GM12878 (cell line): Measurements from ENCODE around the gene HDDC2. TPM values are rescaled to one million over a fixed set of nuclear protein-coding genes. Genes with fewer than 3 reads are reported as not detected.

ENCODE experiments used
- ATAC-seq: fragments of 200-7000 bp; cut with Tn5 transposase; 3 replicates; pipeline ENCODE4 v1.9.1; 2020; ENCODE audit warnings: mild to moderate bottlenecking, moderate library complexity
- Bru-seq: library from RNA; stranded (reverse); fragments of 400-500 nt; gene quantifications from one replicate; lab custom pipeline; 2021; lab: Mats Ljungman, UMichigan
- BruChase-seq, 2 experiments: library from RNA; stranded (reverse); fragments of 400-500 nt; gene quantifications; one replicate each; lab custom pipeline; 2021; lab: Mats Ljungman, UMichigan
- BruUV-seq: library from RNA; stranded (reverse); fragments of 400-500 nt; replicated peaks from 2 replicates; lab custom pipeline; 2021; lab: Mats Ljungman, UMichigan
- CTCF ChIA-PET: fragments of 300-600 bp; sonication (Branson Sonifier 250); formaldehyde crosslinking; extraction: SDS; loops from one replicate; lab custom pipeline; 2021; ENCODE audit warnings: inconsistent platforms; lab: Yijun Ruan, JAX
- POLR2A ChIA-PET: fragments of 350-600 bp; formaldehyde crosslinking; extraction: SDS; loops from one replicate; lab custom pipeline; 2021; ENCODE audit warnings: inconsistent platforms; lab: Charles Lee
- RAD21 ChIA-PET: fragments of 300-600 bp; sonication (Branson Sonifier 250); formaldehyde crosslinking; loops from one replicate; lab custom pipeline; 2023; ENCODE audit warnings: antibody characterized with exemption; ENCODE audit not compliant: unreplicated experiment; lab: Charles Lee
- SMC1A ChIA-PET: fragments of 300-600 bp; sonication (Branson Sonifier 250); formaldehyde crosslinking; loops from one replicate; lab custom pipeline; 2023; ENCODE audit not compliant: unreplicated experiment, uncharacterized antibody; lab: Charles Lee
- DNase-seq: peaks from one replicate; pipeline ENCODE4 v3.0.0-alpha.2; 2011; ENCODE audit warnings: low read depth, low spot score
- FAIRE-seq: peaks from 3 replicates; lab custom pipeline; 2011; peaks lifted over from hg19 to GRCh38; lab: Jason Lieb, UNC
- H2AFZ ChIP-seq: 2 replicates; pipeline ENCODE4 v1.6.0; 2011; ENCODE audit warnings: low read depth, low read length, control low read depth; ENCODE audit not compliant: control insufficient read depth
- H3K27ac ChIP-seq: 2 replicates; pipeline ENCODE4 v1.5.1; 2011; ENCODE audit warnings: control low read depth; ENCODE audit not compliant: control insufficient read depth, insufficient read depth
- H3K27me3 ChIP-seq, 2 experiments: replicated peaks in 1 of 2; 2 replicates each; pipeline versions ENCODE4 v1.6.0 to v1.6.1; 2011; ENCODE audit warnings: low read length in 1 of 2; ENCODE audit not compliant: control insufficient read depth in 2 of 2, insufficient read depth in 2 of 2
- H3K36me3 ChIP-seq, 2 experiments: 2 replicates each; pipeline ENCODE4 v1.5.1; 2011; ENCODE audit warnings: low read length in 1 of 2; ENCODE audit not compliant: control insufficient read depth in 2 of 2, insufficient read depth in 2 of 2
- H3K4me1 ChIP-seq: 2 replicates; pipeline ENCODE4 v1.6.1; 2011; ENCODE audit warnings: mild to moderate bottlenecking, low read length, moderate library complexity, mixed read lengths; ENCODE audit not compliant: control insufficient read depth, insufficient read depth
- H3K4me2 ChIP-seq: 2 replicates; pipeline ENCODE4 v1.6.0; 2011; ENCODE audit warnings: control low read depth; ENCODE audit not compliant: control insufficient read depth, insufficient read depth
- H3K4me3 ChIP-seq: fragments of 200-600 bp; sonication (generic); 2 replicates; pipeline ENCODE4 v1.5.1; 2016
- H3K79me2 ChIP-seq: 2 replicates; pipeline ENCODE4 v1.6.0; 2011; ENCODE audit warnings: low read length; ENCODE audit not compliant: control insufficient read depth, insufficient read depth
- H3K9ac ChIP-seq: 2 replicates; pipeline ENCODE4 v1.8.0; 2011; ENCODE audit warnings: low read length, control low read depth, mixed read lengths; ENCODE audit not compliant: control insufficient read depth, insufficient read depth
- H3K9me3 ChIP-seq: replicated peaks from 3 replicates; pipeline ENCODE4 v1.5.1; 2011; ENCODE audit warnings: mild to moderate bottlenecking, low read length; ENCODE audit not compliant: control insufficient read depth, insufficient read depth
- H4K20me1 ChIP-seq: 2 replicates; pipeline ENCODE4 v1.6.0; 2011; ENCODE audit not compliant: control insufficient read depth, insufficient read depth
- ATF3 ChIP-seq: IDR thresholded peaks from 2 replicates; pipeline ENCODE4 v1.6.1; 2011; ENCODE audit warnings: low read depth, mild to moderate bottlenecking, low read length, moderate library complexity, borderline replicate concordance; ENCODE audit errors: extremely low read depth
- CTCF ChIP-seq, 3 experiments: IDR thresholded peaks in 2 of 3; conservative IDR thresholded peaks in 1 of 3; 2 replicates each; pipeline ENCODE4 v1.5.1; 2011; ENCODE audit warnings: low read depth in 3 of 3, low read length in 3 of 3, mild to moderate bottlenecking in 3 of 3, control low read depth in 2 of 3, moderate library complexity in 2 of 3, inconsistent platforms in 1 of 3, mixed read lengths in 1 of 3; ENCODE audit not compliant: control insufficient read depth in 2 of 3, insufficient read depth in 1 of 3; ENCODE audit errors: extremely low read depth in 1 of 3
- POLR2AphosphoS2 ChIP-seq: IDR thresholded peaks from 2 replicates; pipeline ENCODE4 v1.6.1; 2011; ENCODE audit warnings: low read depth, mild to moderate bottlenecking, low read length, improper control_type of control experiment, moderate library complexity
- SREBF1 ChIP-seq: IDR thresholded peaks from 2 replicates; pipeline ENCODE4 v1.6.1; 2012; ENCODE audit warnings: mild to moderate bottlenecking, low read length
- USF1 ChIP-seq: IDR thresholded peaks from 2 replicates; pipeline ENCODE4 v1.6.1; 2011; ENCODE audit warnings: borderline replicate concordance, low read depth, mild to moderate bottlenecking, moderate library complexity, mixed read lengths, low read length; ENCODE audit not compliant: insufficient read depth; ENCODE audit errors: extremely low read length
- WGBS: methylation state at CpG from one replicate; pipeline ENCODE4 v1.1.6; 2016; ENCODE audit warnings: low lambda C conversion rate; ENCODE audit not compliant: insufficient replicate concordance, insufficient coverage; ENCODE audit errors: missing lambda C conversion rate; 5-methylcytosine and 5-hydroxymethylcytosine counted together
- in situ Hi-C: fragments of 300-500 bp; cut with MboI; formaldehyde crosslinking; loops from 9 replicates; pipeline ENCODE4 v1.14.3; 2018; ENCODE audit warnings: mixed read lengths
- intact Hi-C: fragments of 100-400 bp; cut with micrococcal nuclease; formaldehyde crosslinking; loops from one replicate; pipeline ENCODE4 v1.14.2; 2022; ENCODE audit not compliant: unreplicated experiment
- long read RNA-seq, 2 experiments: library from polyadenylated mRNA; unstranded; transcript quantifications; one replicate each; pipeline ENCODE4 v2.0.0, GENCODE V29; 2019 to 2020
- polyA minus RNA-seq, 3 experiments: library from RNA; depleted of rRNA, polyadenylated mRNA; stranded (reverse); fragments of >200 nt; gene quantifications; 2 replicates each; pipeline ENCODE4 v1.2.3, GENCODE V29; 2011
- polyA plus RNA-seq, 11 experiments: library from polyadenylated mRNA; depleted of rRNA in 4 of 11; unstranded in 6 of 11; stranded (reverse) in 5 of 11; fragments of >200 nt; fragmentation: Nextera tagmentation in 4 of 11; fragmentation: Illumina TruSeq in 1 of 11; extraction: Ambion mirVana in 4 of 11; extraction: Trizol in 1 of 11; gene quantifications; 1 replicate in 1 of 11; 2 replicates in 10 of 11; pipeline versions ENCODE4 v1.2.1 to v1.2.3, GENCODE V29; 2011 to 2016; ENCODE audit warnings: inconsistent platforms in 2 of 11, missing spikeins in 2 of 11, low read depth in 1 of 11
- total RNA-seq, 4 experiments: library from RNA; depleted of rRNA in 3 of 4; stranded (reverse); fragments of >200 nt in 3 of 4; fragmentation: Illumina TruSeq in 1 of 4; extraction: Trizol in 1 of 4; gene quantifications; 2 replicates each; pipeline versions ENCODE4 v1.2.1 to v1.2.3, GENCODE V29; 2013 to 2021

Gene HDDC2, protein sequence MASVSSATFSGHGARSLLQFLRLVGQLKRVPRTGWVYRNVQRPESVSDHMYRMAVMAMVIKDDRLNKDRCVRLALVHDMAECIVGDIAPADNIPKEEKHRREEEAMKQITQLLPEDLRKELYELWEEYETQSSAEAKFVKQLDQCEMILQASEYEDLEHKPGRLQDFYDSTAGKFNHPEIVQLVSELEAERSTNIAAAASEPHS
- total RNA-seq (2013; cell fraction: nucleolus; rRNA removed): 54.5 and 55.0 TPM in 2 replicates
- total RNA-seq (2014; rRNA removed): 59.4 and 65.1 TPM in 2 replicates
- 61.9 and 64.9 TPM in 2 replicates for total RNA-seq (2014; rRNA removed; fragmentation: Illumina TruSeq; extraction: Trizol)
- 54.5 and 56.7 TPM in 2 replicates for total RNA-seq (2021)
- polyA plus RNA-seq (2011; ENCODE audit: low read depth): 48.6 TPM
- polyA plus RNA-seq (2011; rRNA removed): 148 and 174 TPM in 2 replicates
- 103 and 110 TPM in 2 replicates for polyA plus RNA-seq (2011; cell fraction: cytosol; rRNA removed)
- 60.2 and 66.8 TPM in 2 replicates for polyA plus RNA-seq (2011; cell fraction: nucleus; rRNA removed)
- 62.8 and 68.1 TPM in 2 replicates for polyA plus RNA-seq (2012)
- 78.1 and 92.7 TPM in 2 replicates for polyA plus RNA-seq (2014; fragmentation: Illumina TruSeq; extraction: Trizol)
- 100 to 1,000 TPM; 132 to 134 TPM for polyA plus RNA-seq (2014; fragmentation: Nextera tagmentation; extraction: Ambion mirVana)
- polyA plus RNA-seq (2014; rRNA removed): 94.5 and 97.7 TPM in 2 replicates
- 100 to 1,000 TPM in 1 of 2 experiments, 10 to 100 TPM in 1; 90.9 to 101 TPM for polyA plus RNA-seq (2016; fragmentation: Nextera tagmentation; extraction: Ambion mirVana)
- polyA minus RNA-seq (2011; rRNA and poly(A)+ RNA removed): 46.4 and 54.0 TPM in 2 replicates
- polyA minus RNA-seq (2011; cell fraction: cytosol; rRNA and poly(A)+ RNA removed): 18.0 and 19.8 TPM in 2 replicates
- 28.9 and 50.0 TPM in 2 replicates for polyA minus RNA-seq (2011; cell fraction: nucleus; rRNA and poly(A)+ RNA removed)
- Bru-seq, nascent RNA: percentile 79 among the genes with signal in this experiment
- BruChase-seq, experiment 1, labeled RNA remaining after a 6-hour chase: percentile 66 among the genes with signal in this experiment
- BruChase-seq, experiment 2, labeled RNA remaining after a 2-hour chase: percentile 60 among the genes with signal in this experiment
- long read RNA-seq, experiment 1, transcript HDDC2-202 (6 exons, 918 nt): major isoform, 37 of 65 reads
- long read RNA-seq, experiment 1, transcript HDDC2-201 (5 exons, 1,350 nt): minor isoform, 13 of 65 reads
- long read RNA-seq, experiment 1, partial matches to known transcripts: 3 of 65 reads
- long read RNA-seq, experiment 1, other reads (novel, unspliced or antisense): 12 of 65 reads
- long read RNA-seq, experiment 2, transcript HDDC2-201 (5 exons, 1,350 nt): minor isoform, 46 of 238 reads
- long read RNA-seq, experiment 2, transcript HDDC2-202 (6 exons, 918 nt): major isoform, 130 of 238 reads
- long read RNA-seq, experiment 2, partial matches to known transcripts: 13 of 238 reads
- long read RNA-seq, experiment 2, other reads (novel, unspliced or antisense): 46 of 238 reads

DNA sequence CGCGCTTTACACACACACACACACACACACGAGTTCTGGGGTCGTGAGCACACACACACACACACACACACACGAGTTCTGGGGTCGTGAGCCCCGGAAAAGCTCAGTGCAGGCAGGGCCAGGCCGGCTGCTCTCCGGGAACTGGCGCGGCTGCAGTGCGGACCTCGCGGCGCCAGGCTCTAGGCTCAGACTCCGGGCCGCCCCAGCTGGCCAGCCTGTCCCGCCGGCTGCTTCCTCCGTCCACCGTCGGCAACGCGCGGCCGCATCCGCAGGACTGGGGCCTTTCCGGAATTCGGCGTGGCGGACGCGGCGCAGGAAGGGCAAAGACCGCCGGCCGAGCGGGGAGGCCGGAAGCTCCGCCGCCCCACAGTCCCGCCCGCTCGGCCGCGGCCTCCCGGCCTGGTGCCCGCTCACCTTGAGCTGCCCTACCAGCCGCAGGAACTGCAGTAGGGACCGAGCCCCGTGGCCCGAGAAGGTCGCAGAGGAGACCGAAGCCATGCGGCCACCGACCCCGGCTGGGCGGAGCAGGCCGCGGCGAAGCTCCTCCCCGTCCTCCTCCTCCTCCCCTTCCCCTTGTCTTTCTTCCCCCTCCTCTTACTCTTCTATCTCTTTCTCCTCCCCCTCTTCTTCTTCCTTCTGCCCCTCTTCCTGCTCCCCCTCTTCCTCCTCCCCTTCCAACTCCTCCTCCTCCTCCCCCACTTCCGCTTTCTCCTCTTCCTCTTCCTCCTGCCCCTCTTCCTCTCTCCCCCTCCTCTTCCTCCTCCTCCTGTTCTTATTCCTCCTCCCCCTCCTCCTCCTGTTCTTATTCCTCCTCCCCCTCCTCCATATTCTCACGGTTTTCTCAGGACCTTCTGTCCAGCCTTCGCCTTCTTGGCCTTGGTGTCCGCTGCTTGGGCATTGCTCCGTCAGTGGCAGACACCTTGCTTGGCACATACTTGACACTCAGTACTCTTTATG is at the start of gene HDDC2:
TSS of gene HDDC2 (minus strand) at position 533 of the 957 bp plus-strand sequence. CDS start at position 498, 35 bp downstream.
- Histone ChIP-seq H3K4me1 (no peaks in the 10 kb centered on the region), H3K4me2 (peak within 1 kb of the TSS; percentile 58), H3K9ac (peak within 1 kb of the TSS; percentile 85), H3K9me3 (no peaks in the 10 kb centered on the region), H3K36me3 (peaks cover under 1 to 9% of the 10 kb centered on the region in 2 experiments; a peak in 2 of 4 replicates), H3K27me3 (peaks cover 0 to 3% of the 10 kb centered on the region in 2 experiments; a peak in 1 of 4 replicates), H2AFZ (peak within 1 kb of the TSS; percentile 90), H3K4me3 (peak within 1 kb of the TSS; percentile 74), H3K79me2 (peaks cover 23% of the 10 kb centered on the region), H4K20me1 (no peaks in the 10 kb centered on the region), H3K27ac (peak within 1 kb of the TSS; percentile 82)
- CTCF ChIA-PET: interaction anchor here (0.6 to 2.2 kb wide), 12 partner anchors 9 to 672 kb away, joined by 3 to 16 read pairs (median 4); no protein-coding TSS in a partner anchor
- no peak for DNase-seq
- intact Hi-C loops (loop anchor here (10.0 kb wide), 1 partner anchor 427 kb away; no protein-coding TSS in a partner anchor), in situ Hi-C loops (no loop called here)
- ATAC-seq: peak; percentile 88
- WGBS: 7% methylated on average over 66 of the region's 67 CpGs
- SMC1A ChIA-PET: interaction anchor here (0.9 to 2.5 kb wide), 9 partner anchors 9 to 452 kb away, joined by 3 to 9 read pairs (median 5); no protein-coding TSS in a partner anchor
- RAD21 ChIA-PET: interaction anchor here (0.6 to 1.5 kb wide), 5 partner anchors 9 to 492 kb away, joined by 3 to 5 read pairs (median 3); no protein-coding TSS in a partner anchor
- POLR2A ChIA-PET: interaction anchor here (0.6 to 1.1 kb wide), 5 partner anchors 12 to 1189 kb away, joined by 3 to 8 read pairs (median 4); partner anchors contain the start of gene NCOA7
- no peak for FAIRE-seq
- BruUV-seq: no TSS peak
- TF ChIP-seq CTCF (IDR thresholded peaks at IDR 0.05 in 2 of 3, conservative IDR thresholded peaks at IDR 0.05 in 1 of 3; ENCODE audit: control insufficient read depth in 2 of 3, extremely low read depth in 1 of 3, insufficient read depth in 1 of 3, low read depth in 3 of 3, low read length in 3 of 3): no peak
- TF ChIP-seq USF1: no peak
- no peak for TF ChIP-seq ATF3
- no peak; the same call in 1 of the 2 replicates for TF ChIP-seq POLR2AphosphoS2
- no peak for TF ChIP-seq SREBF1
